ENCODE data around the gene ZNF214.

GRCh38 chr11:6968816-6969215 lies 51.3 kb downstream of the ZNF214 start:
- TF ChIP-seq POLR2AphosphoS5 (IDR thresholded peaks at IDR 0.05; ENCODE audit: borderline replicate concordance, low read depth, low read length), result no peak
- TF ChIP-seq EZH2 (IDR thresholded peaks at IDR 0.05), result no peak
